Measurements from ENCODE around the gene WDFY3. TPM values are rescaled to one million over a fixed set of nuclear protein-coding genes. Genes with fewer than 3 reads are reported as not detected.

Gene WDFY3
- polyA plus RNA-seq, 3 donors, result 44.6 to 63.0 (median 61.4) TPM

DNA sequence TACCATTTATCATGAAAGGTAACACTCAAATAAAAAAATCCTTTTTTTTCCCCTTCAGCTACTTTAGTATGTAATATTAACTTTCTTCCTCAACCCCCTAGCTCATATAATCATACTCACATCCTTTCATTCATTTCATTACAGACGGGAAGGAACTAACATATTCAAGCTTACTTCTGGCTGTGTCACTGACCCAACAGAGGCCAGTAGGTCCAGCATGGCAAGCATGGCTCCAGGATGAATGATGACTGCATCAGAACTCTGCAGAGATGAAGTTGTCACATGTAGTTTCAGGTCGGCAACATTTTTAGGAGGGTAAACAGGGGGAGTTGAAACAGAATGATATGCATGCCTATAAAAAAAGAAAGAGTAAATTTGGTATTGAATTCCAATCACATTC lies 163.4 kb downstream of the WDFY3 start:
- no peak for DNase-seq

DNA sequence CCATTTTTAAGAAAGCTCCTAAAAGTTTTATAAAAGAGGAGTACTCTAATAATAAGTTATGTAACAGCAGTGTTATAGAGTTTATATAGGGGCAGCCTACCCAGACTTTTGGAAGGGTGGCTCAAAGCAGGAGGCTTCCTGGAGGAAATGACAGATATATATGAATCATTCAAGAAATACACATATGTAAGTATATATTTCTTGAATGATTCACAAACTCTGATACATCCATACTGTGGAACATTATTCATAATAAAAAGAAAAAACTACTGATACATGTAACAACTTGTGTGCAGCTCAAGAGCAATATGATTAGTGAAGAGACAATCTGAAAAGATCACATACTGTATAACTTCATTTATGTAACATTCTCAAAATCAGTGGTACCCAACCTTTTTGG lies 166.2 kb downstream of the WDFY3 start:
- no peak for DNase-seq

DNA sequence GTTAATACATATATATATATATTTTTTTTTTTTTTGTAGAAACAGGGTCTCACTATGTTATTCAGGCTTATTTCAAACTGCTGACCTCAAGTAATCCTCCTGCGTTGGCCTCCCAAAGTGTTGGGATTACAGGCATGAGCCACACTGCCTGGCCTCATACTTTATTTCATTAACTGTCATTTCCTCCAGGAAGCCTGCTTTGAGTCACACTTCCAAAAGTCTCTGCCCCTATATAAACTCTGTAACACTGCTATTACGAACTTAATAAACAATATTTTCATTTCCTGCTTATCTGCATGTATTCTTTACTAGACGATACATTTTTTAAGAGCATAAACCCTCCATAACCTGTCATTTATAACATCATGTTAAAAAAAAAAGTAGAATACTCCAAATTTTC lies 167.2 kb downstream of the WDFY3 start:
- DNase-seq, result no peak

DNA sequence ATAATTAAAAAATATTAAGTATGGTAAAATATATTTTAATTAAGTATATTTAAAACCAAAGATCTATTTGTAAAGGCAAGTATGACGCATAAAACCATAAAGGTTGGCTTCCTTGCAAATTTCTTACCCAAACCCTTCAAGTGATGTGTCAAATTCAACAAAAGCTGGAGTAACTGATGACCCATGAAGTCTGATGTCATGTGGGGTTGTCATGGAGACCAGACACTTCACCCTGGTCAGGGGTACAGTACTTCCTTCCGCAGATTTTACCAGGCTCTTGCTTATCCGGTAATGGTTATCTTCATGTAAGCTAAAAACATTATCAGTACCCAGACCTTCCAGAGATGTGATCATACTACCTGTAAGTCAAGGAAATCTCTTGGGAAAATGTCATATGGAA lies 170.1 kb downstream of the WDFY3 start:
- DNase-seq, result peak; percentile 9

DNA sequence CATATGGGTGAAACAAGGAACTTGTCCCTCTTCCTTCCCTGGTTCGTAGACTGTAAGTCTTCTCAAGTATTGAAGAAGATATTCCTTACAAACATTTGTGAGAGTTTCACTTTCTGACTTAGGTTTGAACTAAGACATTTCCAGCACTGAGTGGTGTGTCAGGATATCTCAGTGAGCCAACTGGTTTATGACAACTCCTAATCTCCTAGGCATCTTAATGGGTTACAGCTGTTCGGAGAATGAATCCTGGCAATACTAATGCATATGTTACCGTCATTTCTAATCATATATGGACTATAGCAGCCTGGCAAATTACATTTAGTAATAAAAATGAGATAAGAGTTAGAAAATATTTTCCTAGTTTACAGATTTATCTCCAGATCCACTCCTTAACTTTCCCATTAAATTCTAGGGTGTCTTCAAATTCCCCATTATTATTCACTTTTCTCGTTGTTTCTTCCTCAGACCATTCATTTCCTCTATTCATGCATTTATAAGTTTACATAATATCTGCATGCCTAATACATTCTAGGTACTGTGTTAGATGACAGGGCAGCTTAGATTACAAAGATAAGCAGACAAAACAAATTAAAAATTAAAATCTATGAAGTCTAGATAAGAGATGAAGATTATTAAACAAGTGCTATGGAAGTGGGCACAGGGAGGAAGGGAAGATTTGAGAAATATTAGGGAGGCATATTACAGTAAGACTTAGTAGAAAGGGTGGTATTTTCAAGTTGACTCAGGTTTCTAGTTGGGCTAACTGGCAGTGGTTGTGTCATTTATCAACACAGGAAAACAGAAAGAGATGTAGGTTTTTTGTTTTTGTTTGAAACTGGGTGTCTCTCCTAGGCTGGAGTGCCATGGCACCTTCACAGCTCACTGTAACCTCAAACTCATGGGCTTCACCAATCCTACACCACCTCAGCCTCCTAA lies 173.9 kb downstream of the WDFY3 start:
- DNase-seq, result no peak

DNA sequence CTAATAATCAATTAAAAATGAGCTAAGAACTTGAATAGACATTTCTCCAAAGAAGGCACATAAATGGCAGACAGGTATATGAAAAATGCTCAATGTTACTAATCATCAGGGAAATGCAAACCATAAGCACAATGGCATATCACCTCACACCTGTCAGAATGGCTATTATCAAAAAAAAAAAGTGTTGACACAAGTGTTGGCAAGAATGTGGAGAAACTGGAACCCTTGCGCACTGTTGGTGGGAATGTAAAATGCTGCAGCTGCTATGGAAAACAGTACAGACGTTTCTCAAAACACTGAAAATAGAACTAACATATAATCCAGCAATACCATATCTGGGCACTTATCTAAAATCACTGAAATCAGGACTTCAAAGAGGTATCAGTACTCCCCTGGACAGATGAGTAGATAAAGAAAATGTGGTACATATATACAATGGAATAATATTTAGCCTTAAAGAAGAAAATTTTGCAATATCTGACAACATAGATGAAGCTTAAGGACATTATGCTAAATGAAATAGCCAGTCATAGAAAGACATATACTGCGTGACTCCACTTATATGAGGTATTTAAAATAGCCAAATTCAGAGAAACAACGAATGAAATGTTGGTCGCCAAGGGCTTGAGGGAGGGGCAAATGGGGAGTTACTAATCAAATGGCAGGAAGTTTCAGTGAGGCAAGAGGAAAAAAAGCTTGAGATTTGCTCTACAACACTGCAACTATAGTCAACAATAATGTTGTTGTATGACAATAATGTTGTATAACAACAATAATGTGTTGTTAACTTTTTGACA lies 175.5 kb downstream of the WDFY3 start:
- no peak for DNase-seq

DNA sequence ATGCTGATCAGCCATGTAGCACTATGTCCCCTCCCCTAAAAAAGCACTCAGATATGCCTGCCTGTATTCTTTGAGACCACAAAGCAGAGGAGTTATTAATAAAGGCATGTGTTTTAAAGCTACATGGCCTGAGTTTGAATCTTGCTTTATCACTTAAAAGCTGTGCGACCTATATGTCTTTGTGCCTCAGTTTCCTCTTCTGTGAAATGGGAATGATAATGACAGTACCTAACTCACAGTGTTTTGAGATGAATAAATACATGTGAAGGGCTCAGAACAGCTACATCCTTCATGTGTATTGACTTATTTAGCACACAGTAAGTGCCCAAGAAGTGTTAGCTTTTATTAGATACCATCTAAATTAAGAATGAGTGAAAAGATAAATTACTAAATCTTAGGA lies 180.0 kb downstream of the WDFY3 start:
- no peak for DNase-seq

DNA sequence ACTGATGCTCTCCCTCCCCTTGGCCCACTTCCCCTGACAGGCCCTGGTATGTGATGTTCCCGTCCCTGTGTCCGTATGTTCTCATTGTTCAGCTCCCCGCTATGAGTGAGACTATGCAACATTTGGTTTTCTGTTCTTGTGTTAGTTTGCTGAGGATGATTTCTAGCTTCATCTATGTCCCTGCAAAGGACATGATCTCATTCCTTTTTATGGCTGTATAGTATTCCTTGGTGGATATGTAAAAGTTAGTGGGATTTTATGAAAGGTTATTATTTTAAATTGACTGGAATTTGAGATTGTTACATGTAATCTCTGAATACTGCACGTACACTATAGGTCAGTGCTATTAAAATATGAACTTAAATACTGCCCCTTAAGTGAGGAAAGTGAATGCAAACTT lies 184.0 kb downstream of the WDFY3 start:
- no peak for DNase-seq

DNA sequence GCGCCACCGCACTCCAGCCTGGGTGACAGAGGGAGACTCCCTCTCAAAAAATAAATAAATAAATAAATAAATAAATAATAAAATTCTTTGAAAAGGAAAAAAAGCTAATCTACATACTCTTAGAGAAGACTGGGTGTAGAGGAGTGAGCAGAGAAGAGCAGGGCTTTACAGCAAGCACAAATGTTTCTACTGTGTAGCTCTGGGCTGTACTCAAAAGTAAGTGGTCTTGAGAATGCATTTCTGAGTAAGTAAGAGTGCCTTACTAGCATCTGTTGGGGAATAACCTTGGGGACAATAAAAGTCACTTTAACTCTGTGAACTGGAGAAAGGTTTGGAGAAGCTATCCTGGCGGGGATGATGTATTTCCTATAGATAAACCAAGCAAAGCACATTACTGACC lies 185.8 kb downstream of the WDFY3 start:
- DNase-seq, result no peak

DNA sequence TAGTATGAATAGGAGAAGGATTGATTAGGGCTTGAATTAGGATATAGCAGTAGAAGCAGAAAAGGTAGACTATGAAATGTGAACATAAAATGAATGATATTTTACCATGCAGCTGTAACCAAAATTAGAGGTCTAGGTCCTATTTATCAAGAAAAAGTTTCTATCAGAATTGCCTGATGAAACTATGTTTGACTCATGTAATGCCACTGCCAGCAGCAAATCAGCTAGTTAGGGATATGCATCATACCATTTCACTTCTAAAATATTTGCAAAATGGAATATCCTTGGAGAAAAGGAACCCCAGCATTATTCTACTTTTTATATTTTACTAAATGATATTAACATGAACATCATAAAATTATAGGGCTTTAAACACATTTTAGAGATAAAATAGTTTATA lies 188.4 kb downstream of the WDFY3 start:
- DNase-seq, result no peak

DNA sequence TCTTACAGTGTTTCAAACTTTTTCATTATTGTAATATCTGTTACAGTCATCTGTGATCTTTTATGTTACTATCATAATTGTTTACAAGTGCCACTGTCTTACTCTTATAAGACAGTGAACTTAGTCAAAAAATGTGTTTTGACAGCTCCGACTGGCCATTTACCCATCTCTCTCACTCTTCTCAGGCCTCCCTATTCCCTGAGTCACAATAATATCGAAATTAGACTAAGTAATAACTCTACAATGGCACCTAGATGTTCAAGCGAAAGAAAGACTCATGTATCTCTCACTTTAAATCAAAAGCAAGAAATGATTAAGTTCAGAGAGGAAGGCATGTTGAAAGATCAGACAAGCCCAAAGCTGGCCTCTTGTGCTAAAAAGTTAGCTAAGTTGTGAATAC lies 199.3 kb downstream of the WDFY3 start:
- DNase-seq, result no peak

DNA sequence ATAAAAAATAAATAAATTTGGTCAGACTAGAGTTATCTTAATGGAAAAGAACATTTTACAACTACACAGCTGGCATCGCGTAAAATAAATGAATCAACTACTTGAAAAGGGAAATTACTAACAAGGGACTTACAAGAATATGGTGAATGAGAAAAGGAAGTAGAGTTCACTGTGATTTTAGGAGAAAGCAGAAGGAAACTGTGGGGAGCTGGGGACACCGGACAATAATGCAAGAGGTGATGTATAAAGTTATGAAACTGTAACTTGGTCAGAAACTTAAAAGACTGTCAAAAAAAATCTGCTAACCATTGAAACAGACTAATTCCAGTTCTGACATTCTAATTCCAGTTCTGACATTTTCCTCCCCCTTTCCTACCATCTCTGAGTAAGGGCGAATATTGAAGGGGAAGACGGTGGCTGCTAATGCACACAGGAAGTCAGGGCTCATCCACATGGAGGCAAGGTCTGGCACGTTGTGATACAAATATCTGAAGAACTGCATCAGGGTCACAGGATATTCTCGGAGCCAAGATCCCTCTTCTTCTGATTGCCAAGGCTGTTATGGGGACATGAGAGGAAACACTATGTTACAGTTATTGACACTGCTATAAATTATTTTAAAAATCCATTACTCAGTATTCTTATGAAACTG lies 213.0 kb downstream of the WDFY3 start:
- no peak for DNase-seq

DNA sequence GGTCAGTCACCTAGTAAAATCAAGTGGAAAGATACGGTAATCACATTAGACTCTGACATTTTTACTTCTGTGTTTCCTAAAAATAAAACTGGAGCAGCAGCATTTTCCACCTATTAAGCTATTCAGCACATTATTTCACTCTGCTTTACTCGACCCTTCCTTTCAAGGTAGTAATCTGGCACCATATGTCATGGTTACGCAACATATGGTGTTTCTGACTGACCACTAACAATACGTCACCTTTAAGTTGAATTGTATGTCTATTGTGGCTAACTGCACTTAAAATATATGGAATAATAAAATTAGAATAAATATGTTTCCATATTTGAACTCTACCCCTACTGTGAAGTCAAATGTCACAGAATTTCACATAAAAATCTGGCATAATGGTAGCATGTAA lies 214.8 kb downstream of the WDFY3 start:
- DNase-seq, result no peak

DNA sequence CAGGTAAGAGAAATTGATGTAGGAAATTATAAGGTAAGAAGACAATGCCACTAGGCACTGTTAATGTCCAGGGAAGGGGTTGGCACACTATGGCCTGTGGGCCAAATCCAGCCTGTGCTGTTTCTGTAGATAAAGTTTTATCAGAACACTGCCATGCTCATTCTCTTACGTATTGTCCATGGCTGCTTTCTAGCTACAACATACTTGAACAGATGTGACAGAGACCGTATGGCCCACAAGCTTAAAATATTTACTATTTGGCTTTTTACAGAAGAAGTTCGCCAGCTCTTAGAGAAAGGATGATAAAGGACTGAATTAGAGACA lies 215.6 kb downstream of the WDFY3 start:
- no peak for DNase-seq

DNA sequence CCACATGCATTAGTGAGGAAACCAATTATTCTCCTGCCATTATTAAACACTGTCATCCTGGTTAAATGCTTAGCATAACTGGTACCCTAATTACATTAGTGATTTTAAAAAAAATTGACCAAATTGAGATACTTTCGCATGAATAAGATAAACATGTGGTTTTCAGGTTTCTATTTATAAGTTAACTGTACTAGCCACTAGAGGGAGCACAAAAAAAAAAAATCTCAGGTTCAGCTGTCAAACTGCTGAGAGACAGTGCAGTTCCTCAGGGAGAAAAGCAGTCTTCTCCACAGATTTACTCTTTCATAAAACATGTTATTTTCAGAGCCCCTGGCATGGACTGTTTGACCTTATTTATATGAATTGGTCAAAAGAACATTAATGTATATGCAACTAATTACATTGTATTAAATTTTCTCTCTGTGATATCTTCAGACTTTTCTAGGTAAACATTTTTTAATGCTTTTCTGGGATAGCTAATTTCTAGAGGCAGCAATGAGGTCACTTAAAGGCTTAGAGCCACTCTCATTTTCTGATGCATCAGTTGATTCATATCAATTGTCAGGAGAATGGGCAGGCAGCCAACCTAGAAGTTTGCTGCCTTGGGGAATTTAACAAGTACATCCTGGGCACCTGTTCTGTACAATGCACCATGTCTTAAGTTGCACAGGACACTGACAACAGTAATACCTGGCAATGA lies 216.1 kb downstream of the WDFY3 start:
- DNase-seq, result peak; percentile 39

DNA sequence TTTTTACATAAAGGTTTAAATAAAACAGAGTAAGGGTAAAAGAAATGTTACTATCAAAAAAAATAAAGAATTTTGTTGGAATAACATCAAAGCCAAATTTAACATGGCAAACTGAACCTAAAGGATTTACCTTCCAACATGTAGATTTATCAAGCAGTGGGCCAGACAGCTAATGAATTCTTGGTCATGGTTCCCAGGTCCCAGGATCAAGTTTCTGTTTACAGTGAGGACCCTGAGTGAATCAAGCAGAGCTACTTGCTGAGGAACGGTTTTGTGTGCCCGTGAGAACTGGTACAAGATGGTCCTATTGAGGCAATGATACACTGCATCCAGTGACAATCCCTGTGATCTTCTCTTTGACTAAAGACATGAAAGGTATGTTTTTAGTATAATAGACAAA lies 226.4 kb downstream of the WDFY3 start:
- DNase-seq, result peak; percentile 72

DNA sequence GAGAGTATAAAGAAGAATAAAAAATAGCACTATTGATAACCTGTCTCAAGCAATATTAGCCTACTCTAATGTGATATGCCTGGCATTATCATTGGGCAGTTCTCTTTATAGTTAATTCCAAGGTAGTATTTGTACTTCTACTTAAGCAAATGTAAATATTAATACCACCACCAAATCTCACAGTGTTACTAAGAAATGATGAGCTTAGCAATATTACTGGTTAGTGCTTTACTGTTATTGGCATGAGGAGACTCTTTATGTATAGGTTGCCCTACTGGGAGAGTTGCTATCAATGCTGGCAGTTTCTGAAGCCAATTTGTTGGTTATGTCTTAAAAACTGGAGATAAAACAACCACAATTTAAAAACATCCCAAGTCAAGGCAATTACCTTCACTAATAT lies 227.9 kb downstream of the WDFY3 start:
- DNase-seq, result no peak

DNA sequence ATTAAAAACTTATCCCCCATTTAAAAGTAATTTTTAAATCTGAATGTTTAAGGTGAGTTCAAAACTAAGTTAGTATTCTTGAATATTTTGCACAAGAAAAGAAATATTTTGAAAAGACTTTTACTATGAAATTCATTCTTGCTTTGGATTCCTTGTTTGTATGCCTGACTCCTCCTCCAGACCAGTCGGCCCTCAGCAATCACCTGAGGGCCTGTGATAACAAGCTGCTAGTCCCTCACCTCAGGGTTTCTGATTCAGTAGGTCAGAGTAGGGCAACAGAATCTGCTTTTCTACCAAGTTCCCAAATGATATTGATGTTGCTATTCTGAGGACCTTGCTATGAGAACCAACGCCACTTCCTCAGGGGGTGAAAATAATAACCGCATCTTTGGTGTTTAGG lies 228.8 kb downstream of the WDFY3 start:
- no peak for DNase-seq

DNA sequence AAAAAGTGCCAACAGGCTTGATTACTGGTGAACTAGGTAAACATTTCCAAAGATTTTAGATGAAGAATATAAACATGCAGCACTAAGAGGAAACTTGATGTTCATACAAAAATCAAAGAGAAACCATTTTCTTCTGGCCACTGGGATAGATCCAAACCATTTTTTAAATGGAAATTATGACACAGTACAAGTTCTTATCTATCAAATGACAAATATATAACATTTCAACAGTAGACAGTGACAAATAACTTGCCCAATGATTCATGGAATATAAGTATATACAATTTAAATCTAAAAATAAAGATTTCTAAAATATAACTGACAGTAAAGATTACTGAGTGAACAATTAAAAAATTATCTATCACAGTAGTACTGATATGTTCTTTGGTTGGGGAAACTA lies 232.5 kb downstream of the WDFY3 start:
- no peak for DNase-seq

DNA sequence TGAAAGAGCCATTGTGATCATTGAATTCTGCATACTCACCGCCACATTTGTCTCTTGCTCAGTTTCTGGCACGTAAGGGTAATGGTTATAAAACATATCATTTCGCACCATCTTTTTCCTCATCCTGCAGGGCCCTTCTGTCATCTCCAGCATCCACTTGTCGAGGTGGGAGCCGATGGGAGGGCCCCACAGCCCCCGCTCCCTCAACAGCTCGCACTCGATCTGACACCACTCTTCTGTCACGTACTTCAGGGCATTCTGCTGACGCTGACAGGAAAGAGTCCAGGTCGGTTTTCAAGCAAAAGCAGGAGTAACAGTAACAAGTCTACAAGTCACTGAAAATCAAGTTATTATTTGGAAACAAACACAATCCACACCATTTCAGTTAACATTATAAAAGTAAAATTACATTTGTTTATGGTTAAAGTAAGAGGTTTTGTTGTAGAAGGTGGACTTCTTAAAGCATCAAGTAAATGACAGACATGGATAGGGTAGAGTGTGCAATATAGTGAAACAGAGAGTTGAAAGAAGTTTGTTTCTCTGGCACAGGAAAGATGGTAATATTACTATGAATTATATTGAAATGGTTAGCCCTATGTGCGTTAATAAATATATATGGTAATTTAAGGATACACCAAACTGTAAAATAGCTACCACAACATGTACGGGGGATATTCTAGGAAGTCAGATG lies 233.0 kb downstream of the WDFY3 start:
- DNase-seq, result peak; percentile 3

DNA sequence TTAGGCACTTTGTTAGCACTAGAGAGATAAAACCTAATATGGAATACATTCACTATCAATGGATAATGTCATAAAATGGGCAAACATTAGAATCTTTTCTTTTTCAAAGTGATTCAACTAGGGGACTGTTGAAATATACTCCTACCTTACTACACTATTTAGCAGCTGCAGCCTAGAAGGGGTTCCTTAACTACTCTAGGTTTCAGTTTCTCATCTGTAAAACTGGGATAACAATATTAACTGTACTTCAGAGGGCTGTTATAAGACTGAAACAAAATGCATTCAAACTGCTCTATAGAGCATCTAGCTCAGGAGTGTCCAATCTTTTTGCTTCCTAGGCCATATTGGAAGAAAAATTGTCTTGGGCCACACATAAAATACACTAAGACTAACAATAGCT lies 236.1 kb downstream of the WDFY3 start:
- DNase-seq, result no peak

DNA sequence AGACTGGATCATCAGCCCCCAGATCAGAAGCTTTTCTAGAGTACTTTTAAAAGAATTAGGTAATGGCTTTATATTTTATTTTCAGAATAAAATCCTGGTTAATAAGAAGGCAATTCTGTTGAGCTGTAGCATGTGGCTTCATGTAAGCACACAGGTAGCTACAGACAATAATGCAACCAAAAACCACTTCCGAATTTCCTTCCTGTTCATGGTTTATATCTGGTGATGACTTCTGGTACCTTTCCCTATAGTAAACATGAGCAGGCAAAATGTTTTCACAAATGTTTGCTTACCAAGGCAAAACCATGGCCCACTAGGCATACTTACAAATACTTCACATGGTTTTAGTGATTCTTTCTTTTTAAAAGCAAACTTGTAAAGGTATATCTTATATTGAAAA lies 239.0 kb downstream of the WDFY3 start:
- DNase-seq, result no peak
